Measurements from ENCODE around the gene MACROD2. TPM values are rescaled to one million over a fixed set of nuclear protein-coding genes. Genes with fewer than 3 reads are reported as not detected.
A peak's percentile ranks its signal among the peaks of the same experiment; 100 is the strongest.
"Not testable (repeated sequence)": the region's sequence is repeated elsewhere in the genome, so short reads cannot be mapped to it uniquely, and the experiment has no call there.

The MACROD2 gene
- total RNA-seq, 4 donors from 2014 or later, result 8.7 to 17.8 (median 10.8) TPM

DNA sequence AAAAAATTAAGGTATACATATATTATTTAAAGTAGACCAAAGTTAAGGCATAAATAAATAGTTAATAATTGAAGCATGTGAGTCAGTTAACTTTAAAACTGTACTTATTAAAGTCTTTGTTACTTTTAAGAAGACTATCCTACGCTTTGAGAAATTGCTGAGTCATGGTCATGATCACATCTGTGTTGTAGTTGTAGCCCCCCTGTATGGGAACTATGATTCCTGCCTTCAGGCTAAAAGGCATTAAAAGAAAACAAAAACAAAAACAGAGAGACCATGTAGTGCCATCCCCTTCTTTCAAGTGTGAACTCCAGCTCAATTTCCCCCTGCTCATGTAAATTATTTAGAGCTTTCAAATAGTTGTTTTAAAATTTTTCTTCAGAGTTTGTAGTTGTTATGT is 218.7 kb downstream of the MACROD2 start:
- H3K9me3 ChIP-seq, result no peaks in the 10 kb centered on the region
- TF ChIP-seq, protein P1, sequence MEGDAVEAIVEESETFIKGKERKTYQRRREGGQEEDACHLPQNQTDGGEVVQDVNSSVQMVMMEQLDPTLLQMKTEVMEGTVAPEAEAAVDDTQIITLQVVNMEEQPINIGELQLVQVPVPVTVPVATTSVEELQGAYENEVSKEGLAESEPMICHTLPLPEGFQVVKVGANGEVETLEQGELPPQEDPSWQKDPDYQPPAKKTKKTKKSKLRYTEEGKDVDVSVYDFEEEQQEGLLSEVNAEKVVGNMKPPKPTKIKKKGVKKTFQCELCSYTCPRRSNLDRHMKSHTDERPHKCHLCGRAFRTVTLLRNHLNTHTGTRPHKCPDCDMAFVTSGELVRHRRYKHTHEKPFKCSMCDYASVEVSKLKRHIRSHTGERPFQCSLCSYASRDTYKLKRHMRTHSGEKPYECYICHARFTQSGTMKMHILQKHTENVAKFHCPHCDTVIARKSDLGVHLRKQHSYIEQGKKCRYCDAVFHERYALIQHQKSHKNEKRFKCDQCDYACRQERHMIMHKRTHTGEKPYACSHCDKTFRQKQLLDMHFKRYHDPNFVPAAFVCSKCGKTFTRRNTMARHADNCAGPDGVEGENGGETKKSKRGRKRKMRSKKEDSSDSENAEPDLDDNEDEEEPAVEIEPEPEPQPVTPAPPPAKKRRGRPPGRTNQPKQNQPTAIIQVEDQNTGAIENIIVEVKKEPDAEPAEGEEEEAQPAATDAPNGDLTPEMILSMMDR (IDR thresholded peaks at IDR 0.05), result no peak
- no peak for TF ChIP-seq POLR2A (IDR thresholded peaks at IDR 0.05)
- 69 to 73% methylated on average over 1 of the region's 1 CpG for WGBS, 2 donors
- no peaks in the 10 kb centered on the region for H3K27me3 ChIP-seq
- no peaks in the 10 kb centered on the region for H3K4me1 ChIP-seq
- intact Hi-C loops (cut with DNase I), result no loop called here
- H3K27ac ChIP-seq, result no peak overlapping the region
- no peak for DNase-seq
- no peaks in the 10 kb centered on the region for H3K36me3 ChIP-seq
- no peak overlapping the region for H3K4me3 ChIP-seq (replicated peaks in 1 of 3)

DNA sequence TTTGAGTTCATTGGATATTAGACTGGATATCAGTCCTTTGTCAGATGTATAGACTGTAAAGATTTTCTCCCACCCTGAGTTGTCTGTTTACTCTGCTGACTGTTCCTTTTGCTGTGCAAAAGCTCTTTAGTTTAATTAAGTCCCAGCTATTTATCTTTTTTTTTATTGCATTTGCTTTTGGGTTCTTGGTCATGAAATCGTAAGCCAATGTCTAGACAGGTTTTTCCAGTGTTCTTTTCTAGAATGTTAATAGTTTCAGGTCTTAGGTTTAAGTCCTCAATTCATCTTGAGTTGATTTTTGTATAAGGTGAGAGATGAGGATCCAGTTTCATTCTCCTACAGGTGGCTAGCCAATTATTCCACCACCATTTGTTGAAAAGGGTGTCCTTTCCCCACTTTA is 220.6 kb downstream of the MACROD2 start:
- H3K27me3 ChIP-seq; H3K9me3 ChIP-seq; H3K36me3 ChIP-seq; H3K4me1 ChIP-seq; intact Hi-C loops (cut with DNase I); H3K27ac ChIP-seq; H3K4me3 ChIP-seq (replicated peaks in 1 of 3); DNase-seq: not testable (repeated sequence)
- 91 to 92% methylated on average over 1 of the region's 1 CpG for WGBS, 2 donors

DNA sequence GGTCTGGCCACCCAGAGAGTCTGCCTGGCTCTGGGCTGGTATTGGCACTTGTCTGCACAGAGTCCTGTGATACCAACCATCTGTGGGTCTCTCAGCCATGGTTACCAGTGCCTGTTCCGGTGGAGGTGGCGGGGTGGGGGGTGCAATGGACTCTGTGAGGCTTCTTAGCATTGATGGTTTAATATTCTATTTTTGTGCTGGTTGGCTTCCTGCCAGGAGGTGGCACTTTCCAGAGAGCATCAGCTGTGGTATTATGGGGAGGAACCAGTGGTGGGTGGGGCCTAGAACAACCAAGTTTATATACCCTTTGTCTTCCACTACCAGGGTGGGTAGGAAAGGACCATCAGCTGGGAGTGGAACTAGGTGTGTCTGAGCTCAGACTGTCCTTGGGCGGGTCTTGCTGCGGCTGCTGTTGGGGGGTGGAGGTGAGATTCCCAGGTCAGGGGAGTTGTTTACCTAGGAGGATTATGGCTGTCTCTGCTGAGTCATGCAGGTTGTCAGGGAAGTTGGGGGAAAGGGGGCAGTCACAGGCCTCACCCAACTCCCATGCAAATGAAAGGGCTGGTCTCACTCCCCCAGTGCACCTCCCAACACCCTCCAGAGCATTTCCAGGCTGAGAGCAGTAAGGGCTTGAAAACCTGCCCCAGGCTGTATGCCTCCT is 224.6 kb downstream of the MACROD2 start:
- no peak overlapping the region for H3K4me3 ChIP-seq (replicated peaks in 1 of 3)
- H3K27ac ChIP-seq, result no peak overlapping the region
- 89 to 96% methylated on average over 3 to 4 of the region's 4 CpGs for WGBS, 2 donors
- intact Hi-C loops (cut with DNase I), result no loop called here
- H3K27me3 ChIP-seq, result no peaks in the 10 kb centered on the region
- no peaks in the 10 kb centered on the region for H3K9me3 ChIP-seq
- DNase-seq, result no peak
- H3K4me1 ChIP-seq, result no peaks in the 10 kb centered on the region
- no peaks in the 10 kb centered on the region for H3K36me3 ChIP-seq
- no peak for TF ChIP-seq POLR2A (IDR thresholded peaks at IDR 0.05)
- TF ChIP-seq, protein P1 (IDR thresholded peaks at IDR 0.05), result no peak

DNA sequence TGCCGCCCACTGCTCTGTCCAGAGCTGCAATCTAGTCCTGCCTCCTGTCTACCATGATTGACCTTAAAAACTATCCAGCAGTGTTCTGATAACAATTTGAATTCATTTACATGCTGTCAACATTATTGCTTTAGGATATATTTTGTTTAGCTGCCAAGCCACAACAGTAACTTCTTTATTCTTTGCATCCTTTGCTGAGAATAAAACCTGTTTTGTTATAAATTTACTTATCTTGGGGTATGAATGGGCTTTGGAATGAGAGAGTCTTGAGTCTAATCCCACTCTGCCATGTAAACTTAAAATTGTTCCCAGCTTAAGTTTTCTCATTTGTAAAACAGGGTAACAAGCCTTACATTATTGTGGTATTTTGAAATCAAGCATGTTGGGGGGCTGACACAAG is 225.7 kb downstream of the MACROD2 start:
- Histone ChIP-seq H3K27me3 (no peaks in the 10 kb centered on the region), H3K4me1 (no peaks in the 10 kb centered on the region), H3K4me3 (replicated peaks in 1 of 3) (no peak overlapping the region), H3K9me3 (no peaks in the 10 kb centered on the region), H3K36me3 (no peaks in the 10 kb centered on the region), H3K27ac (no peak overlapping the region)
- intact Hi-C loops (cut with DNase I), result no loop called here
- WGBS, 2 donors, result 87 to 100% methylated on average over 1 of the region's 1 CpG
- TF ChIP-seq, protein P1 (IDR thresholded peaks at IDR 0.05), result no peak
- TF ChIP-seq POLR2A (IDR thresholded peaks at IDR 0.05), result no peak
- no peak for DNase-seq

DNA sequence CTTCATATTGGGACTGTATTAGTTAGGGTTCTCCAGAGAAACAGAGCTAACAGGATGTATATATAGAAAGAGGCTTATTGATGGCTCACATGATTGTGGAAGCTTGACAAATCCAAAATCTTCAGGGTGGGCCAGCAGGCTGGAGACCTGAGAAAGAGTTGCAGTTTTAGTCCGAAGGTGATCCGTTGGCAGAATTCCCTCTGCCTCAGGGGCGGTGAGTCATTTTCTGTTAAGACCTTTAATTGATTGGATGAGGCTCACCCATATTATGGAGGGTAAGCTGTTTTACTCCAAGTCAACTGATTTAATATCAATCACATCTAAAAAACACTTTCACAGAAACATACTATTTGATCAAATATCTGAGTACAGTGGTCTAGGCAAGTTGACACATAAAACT is 228.5 kb downstream of the MACROD2 start:
- TF ChIP-seq POLR2A (IDR thresholded peaks at IDR 0.05), result no peak
- TF ChIP-seq, protein P1 (IDR thresholded peaks at IDR 0.05), result no peak
- DNase-seq, result no peak
- H3K4me1 ChIP-seq, result no peaks in the 10 kb centered on the region
- H3K27ac ChIP-seq, result no peak overlapping the region
- H3K9me3 ChIP-seq, result no peaks in the 10 kb centered on the region
- no peaks in the 10 kb centered on the region for H3K36me3 ChIP-seq
- no peak overlapping the region for H3K4me3 ChIP-seq (replicated peaks in 1 of 3)
- intact Hi-C loops (cut with DNase I), result no loop called here
- H3K27me3 ChIP-seq, result no peaks in the 10 kb centered on the region
- 78 to 96% methylated on average over 3 of the region's 3 CpGs for WGBS, 2 donors

DNA sequence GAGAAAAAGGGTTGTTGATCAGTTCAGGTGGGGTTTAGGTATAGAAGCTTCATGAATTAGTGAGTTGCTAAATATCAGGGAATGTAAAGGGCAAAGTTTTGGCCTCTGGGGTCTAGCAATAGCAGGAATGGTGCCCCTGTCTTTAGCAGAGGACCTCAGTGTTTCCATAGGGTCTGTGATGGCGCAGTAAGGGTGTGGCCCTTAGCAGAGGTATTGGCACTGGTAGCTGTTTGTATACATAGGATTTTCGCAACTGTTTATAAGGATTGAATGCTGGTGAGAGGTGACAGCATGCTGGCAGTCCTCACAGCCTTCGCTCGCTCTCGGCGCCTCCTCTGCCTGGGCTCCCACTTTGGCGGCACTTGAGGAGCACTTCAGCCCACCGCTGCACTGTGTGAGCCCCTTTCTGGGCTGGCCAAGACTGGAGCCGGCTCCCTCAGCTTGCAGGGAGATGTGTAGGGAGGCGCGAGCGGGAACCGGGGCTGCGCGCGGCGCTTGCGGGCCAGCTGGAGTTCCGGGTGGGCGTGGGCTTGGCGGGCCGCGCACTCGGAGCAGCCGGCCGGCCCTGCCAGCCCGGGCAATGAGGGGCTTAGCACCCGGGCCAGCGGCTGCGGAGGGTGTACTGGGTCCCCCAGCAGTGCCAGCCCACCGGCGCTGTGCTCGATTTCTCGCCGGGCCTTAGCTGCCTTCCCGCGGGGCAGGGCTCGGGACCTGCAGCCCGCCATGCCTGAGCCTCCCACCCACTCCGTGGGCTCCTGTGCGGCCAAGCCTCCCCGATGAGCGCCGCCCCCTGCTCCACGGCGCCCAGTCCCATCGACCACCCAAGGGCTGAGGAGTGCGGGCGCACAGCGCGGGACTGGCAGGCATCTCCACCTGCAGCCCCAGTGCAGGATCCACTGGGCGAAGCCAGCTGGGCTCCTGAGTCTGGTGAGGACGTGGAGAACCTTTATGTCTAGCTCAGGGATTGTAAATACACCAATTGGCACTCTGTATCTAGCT is 231.0 kb downstream of the MACROD2 start:
- DNase-seq, result peak in 1 of 2 donors; percentile 3
- H3K36me3 ChIP-seq; H3K4me3 ChIP-seq (replicated peaks in 1 of 3); H3K27me3 ChIP-seq; H3K27ac ChIP-seq; H3K4me1 ChIP-seq; H3K9me3 ChIP-seq; intact Hi-C loops (cut with DNase I): not testable (repeated sequence)
- WGBS, 2 donors, result 32 to 41% methylated on average over 27 to 38 of the region's 53 CpGs
